Muscle layer of colon (tissue), 2 donors: ENCODE data around the gene FXYD4.
"Not testable (repeated sequence)": the region's sequence is repeated elsewhere in the genome, so short reads cannot be mapped to it uniquely, and the experiment has no call there.

Experiments
- H3K27ac ChIP-seq: one replicate; pipeline ENCODE4 v1.7.0; 2013; ENCODE audit warnings: low read depth, mild to moderate bottlenecking, low read length, moderate library complexity
- H3K27me3 ChIP-seq, 2 donors: one replicate each; pipeline ENCODE4 v1.7.0; 2013; ENCODE audit warnings: low read length in 2 of 2, mild to moderate bottlenecking in 2 of 2; ENCODE audit not compliant: insufficient read depth in 2 of 2, control insufficient read depth in 1 of 2
- H3K36me3 ChIP-seq: one replicate; pipeline ENCODE4 v1.7.0; 2013; ENCODE audit warnings: mild to moderate bottlenecking, low read length; ENCODE audit not compliant: insufficient read depth
- H3K4me1 ChIP-seq: one replicate; pipeline ENCODE4 v1.7.0; 2013; ENCODE audit warnings: mild to moderate bottlenecking, low read length; ENCODE audit not compliant: insufficient read depth
- H3K4me3 ChIP-seq, 2 donors: one replicate each; pipeline ENCODE4 v1.7.0; 2013; ENCODE audit warnings: low read length in 2 of 2, low read depth in 1 of 2, mild to moderate bottlenecking in 1 of 2, moderate library complexity in 1 of 2
- H3K9ac ChIP-seq: one replicate; pipeline ENCODE4 v1.7.0; 2013; ENCODE audit warnings: low read length
- H3K9me3 ChIP-seq: one replicate; pipeline ENCODE4 v1.7.0; 2013; ENCODE audit warnings: mild to moderate bottlenecking, low read length
- donor health status: abdominal sarcoma.
- donor health status: Adenocarcinoma of cecum.

Gene FXYD4

DNA sequence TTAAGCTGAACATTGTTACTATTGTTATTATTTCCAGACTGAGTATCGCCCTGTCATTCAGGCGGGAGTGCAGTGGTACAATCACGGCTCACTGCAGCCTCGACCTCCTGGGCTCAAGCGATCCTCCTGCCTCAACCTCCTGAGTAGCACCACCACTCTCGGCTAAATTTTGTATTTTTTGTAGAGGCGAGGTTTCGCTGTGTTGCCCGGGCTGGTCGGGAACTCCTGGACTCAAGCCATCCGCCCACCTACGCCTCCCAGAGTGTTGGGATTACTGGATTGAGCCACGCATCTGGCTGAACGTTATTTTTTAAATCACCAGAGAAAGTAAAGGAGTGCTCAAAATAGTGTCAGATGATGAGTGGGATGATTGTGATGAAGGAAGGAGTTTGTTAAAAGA lies 38.9 kb downstream of the FXYD4 start:
- Histone ChIP-seq H3K4me1 (peaks cover 20% of the 10 kb centered on the region), H3K9me3 (no peaks in the 10 kb centered on the region), H3K36me3 (no peaks in the 10 kb centered on the region), H3K9ac (no peak overlapping the region), H3K27ac (no peak overlapping the region), H3K4me3 (no peak overlapping the region), H3K27me3 (no peaks in the 10 kb centered on the region)

DNA sequence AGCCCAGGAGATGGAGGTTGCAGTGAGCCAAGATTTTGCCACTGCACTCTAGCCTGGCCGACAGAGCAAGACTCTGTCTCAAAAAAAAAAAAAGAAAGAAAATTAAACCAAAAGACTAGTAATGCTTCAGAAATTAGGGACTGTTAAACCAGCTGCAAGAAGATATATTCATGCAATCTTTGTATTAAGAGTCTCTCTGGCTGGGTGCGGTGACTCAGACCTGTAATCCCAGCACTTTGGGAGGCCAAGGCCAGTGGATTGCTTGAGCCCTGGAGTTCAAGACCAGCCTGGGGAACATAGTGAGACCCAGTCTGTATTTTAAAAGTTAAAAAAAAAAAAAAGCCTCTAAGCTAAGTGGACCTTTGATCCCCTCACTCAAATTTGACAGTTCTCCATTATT lies 40.1 kb downstream of the FXYD4 start:
- no peaks in the 10 kb centered on the region for H3K27me3 ChIP-seq
- no peaks in the 10 kb centered on the region for H3K9me3 ChIP-seq
- H3K27ac ChIP-seq: no peak overlapping the region

DNA sequence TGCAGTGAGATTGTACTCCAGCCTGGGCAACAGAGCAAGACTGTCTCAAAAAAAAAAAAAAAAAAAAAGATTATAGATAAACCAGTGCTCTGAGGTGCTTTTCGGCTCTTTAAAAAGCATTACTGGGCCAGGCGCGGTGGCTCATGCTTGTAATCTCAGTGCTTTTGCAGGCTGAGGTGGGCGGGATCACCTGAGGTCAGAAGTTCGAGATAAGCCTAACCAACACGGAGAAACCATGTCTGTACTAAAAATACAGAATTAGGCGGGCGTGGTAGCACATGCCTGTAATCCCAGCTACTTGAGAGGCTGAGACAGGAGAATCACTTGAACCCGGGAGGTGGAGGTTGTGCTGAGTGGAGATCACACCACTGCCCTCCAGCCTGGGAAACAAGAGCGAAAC lies 44.1 kb downstream of the FXYD4 start:
- Histone ChIP-seq H3K27ac (no peak overlapping the region), H3K4me3 (no peak overlapping the region), H3K27me3 (no peaks in the 10 kb centered on the region), H3K4me1 (peaks cover 6% of the 10 kb centered on the region), H3K9me3 (no peaks in the 10 kb centered on the region), H3K9ac (no peak overlapping the region), H3K36me3 (no peaks in the 10 kb centered on the region)

More for the DNA sequence above, 40.1 kb downstream of the FXYD4 start:
- Histone ChIP-seq H3K4me3 (no peak overlapping the region), H3K9ac (no peak overlapping the region), H3K36me3 (no peaks in the 10 kb centered on the region), H3K4me1 (peaks cover 8% of the 10 kb centered on the region)

DNA sequence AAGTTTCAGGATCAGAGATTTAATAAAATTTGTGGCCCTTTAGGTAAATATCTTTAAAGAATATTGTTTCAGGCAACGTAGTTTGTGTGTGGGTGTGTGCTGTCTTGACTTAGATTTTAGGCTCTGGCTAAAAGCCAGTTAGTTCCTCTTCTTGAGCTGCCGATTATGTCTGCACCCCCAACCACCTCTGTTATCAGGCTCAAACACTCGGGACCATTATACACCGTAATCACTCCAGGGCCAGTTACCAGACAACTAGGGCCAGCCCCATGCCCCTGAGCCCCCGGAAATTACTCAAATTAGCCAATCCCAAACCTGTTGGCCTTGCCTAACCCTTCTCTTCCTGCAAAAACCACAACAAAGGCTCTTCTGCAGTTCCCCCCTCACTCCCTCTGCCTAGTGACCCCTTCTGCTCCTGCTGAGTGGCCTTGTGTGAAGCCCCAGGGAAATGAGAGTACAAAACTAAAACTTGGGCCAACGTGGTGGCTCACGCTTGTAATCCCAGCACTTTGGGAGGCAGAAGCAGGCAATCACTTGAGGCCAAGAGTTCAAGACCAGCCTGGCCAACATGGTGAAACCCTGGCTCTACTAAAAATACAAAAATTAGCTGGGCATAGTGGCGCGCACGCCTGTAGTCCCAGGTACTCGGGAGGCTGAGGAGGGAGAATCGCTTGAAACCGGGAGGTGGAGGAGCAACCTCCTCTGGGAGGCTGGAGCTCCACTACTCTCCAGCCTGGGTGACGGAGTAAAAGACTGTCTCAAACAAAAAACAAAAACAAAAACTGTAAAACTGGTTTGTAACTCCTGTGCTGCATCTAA lies 46.7 kb downstream of the FXYD4 start:
- Histone ChIP-seq H3K27me3 (no peaks in the 10 kb centered on the region), H3K36me3 (no peaks in the 10 kb centered on the region), H3K9me3 (no peaks in the 10 kb centered on the region), H3K27ac (no peak overlapping the region), H3K4me3 (no peak overlapping the region), H3K4me1 (peaks cover 12% of the 10 kb centered on the region), H3K9ac (no peak overlapping the region)

DNA sequence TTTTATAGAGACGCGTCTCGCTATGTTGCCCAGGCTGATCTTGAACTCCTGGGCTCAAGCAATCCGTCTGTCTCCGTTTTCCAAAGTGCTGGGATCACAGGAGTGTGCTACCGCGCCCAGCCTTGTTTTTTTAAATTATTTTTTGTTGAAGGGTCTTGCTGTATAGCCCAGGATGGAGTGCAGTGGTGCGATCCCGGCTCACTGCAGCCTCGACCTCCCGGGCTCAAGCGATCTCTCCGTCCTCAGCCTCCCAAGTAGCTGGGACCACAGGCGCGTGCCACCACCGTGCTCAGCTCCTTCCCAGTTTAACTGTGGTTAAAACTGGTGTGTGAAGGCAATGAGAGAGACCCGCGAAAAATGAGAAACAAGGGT lies 48.5 kb downstream of the FXYD4 start:
- Histone ChIP-seq H3K27me3 (no peaks in the 10 kb centered on the region), H3K27ac (peak overlapping the region; percentile 93)

DNA sequence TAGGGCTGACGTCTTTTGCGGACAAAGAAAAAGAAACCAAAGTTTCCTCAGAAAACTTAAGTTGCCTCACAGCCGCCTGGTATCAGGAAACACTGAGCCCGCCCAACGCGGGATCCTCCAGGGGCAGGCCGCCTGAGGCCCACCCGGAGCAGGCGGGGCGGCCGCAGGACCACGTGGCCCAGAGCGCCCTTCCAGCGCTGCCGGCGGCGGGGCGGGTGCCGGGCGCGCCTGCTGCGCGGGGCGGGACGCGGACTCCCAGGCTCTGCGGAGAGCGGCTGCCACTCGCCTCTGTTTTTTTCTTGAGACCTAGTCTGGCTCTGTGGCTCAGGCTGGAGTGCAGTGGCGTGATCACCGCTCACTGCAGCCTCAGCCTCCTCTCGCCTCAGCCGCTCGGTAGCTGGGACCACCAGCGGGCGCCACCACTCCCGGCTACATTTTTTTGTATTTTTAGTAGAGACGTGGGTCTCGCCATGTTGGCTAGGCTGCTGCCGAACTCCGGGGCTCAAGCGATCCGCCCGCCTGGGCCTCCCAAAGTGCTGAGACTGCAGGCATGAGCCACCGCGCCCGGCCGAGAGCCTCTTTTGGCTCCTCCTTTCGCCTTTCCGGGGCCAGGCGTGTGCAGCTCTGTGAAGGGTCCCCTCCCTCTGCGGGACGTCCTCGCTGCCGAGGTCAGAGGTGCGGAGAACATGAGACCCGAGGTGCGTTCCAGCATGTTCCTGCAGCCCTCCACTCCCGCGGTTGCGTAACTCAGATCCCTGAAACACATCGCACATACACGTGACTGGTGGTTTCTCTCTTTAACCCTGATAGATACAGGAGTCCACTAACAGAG lies 49.1 kb downstream of the FXYD4 start:
- Histone ChIP-seq H3K4me3 (peak overlapping the region; percentile 41 to 68), H3K27me3 (no peaks in the 10 kb centered on the region), H3K4me1 (peaks cover 12% of the 10 kb centered on the region), H3K27ac (peak overlapping the region; percentile 93), H3K9me3 (no peaks in the 10 kb centered on the region), H3K36me3 (no peaks in the 10 kb centered on the region), H3K9ac (peak overlapping the region; percentile 86)

More for the DNA sequence above, 48.5 kb downstream of the FXYD4 start:
- Histone ChIP-seq H3K36me3 (no peaks in the 10 kb centered on the region), H3K9me3 (no peaks in the 10 kb centered on the region), H3K4me1 (peaks cover 12% of the 10 kb centered on the region), H3K4me3 (peak overlapping the region; percentile 41 to 68), H3K9ac (peak overlapping the region; percentile 86)

DNA sequence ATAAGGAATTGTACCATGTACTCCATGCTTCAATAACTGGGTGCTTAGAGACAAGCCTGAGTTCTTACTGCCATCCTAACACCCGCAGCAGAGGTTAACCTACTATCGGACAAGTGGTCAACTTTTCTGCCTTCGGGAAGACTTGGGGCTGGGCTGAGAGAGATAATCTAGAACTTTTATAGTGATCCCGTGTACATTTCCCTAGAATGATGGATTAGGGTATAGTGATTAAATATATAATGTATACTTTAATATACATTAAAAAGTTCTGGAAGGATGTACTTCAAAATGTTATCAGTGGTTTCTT lies 49.7 kb downstream of the FXYD4 start:
- Histone ChIP-seq H3K9ac (peak overlapping the region; percentile 84), H3K4me1 (peaks cover 12% of the 10 kb centered on the region), H3K4me3 (peak overlapping the region; percentile 38 to 68), H3K27ac (peak overlapping the region; percentile 93), H3K9me3 (no peaks in the 10 kb centered on the region), H3K36me3 (no peaks in the 10 kb centered on the region), H3K27me3 (no peaks in the 10 kb centered on the region)

DNA sequence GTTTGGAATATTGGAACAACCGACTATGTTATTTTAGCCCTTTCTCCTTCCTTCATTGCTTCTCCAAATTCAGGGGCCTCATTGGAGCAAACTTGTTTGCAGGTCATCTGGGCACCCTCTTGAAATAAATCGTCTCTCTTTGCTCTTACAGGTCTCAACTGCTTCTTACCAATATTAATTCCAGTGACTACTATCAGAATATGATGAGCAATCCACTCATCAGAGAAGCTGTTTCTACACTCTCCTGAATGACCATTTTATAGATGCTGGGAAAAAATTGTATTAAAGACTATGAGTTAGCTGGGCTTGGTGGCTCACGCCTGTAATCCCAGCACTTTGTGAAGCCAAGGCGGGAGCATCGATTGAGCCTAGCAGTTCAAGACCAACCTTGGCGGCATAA lies 50.1 kb downstream of the FXYD4 start:
- no peaks in the 10 kb centered on the region for H3K27me3 ChIP-seq
- no peaks in the 10 kb centered on the region for H3K36me3 ChIP-seq
- no peak overlapping the region for H3K4me3 ChIP-seq
- peaks cover 12% of the 10 kb centered on the region for H3K4me1 ChIP-seq
- no peaks in the 10 kb centered on the region for H3K9me3 ChIP-seq
- no peak overlapping the region for H3K9ac ChIP-seq
- peak overlapping the region; percentile 93 for H3K27ac ChIP-seq

DNA sequence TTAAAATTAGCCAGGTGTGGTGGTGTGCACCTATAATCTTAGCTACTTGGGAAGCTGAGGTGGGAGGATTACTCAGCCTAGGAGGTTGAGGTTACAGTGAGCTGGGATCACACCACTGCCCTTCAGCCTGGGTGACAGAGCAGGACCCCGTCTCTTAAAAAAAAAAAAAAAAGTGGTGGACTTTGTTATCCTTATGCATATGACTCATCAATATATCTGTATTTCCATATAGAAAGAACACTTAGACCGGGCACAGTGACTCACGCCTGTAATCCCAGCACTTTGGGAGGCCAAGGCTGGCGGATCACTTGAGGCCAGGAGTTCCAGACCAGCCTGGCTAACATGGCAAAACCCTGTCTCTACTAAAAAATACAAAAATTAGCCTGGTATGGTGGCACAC lies 50.5 kb downstream of the FXYD4 start:
- not testable (repeated sequence) for H3K27ac ChIP-seq, H3K4me3 ChIP-seq, H3K36me3 ChIP-seq, H3K9me3 ChIP-seq, H3K9ac ChIP-seq, H3K27me3 ChIP-seq
- H3K4me1 ChIP-seq: peaks cover 12% of the 10 kb centered on the region

DNA sequence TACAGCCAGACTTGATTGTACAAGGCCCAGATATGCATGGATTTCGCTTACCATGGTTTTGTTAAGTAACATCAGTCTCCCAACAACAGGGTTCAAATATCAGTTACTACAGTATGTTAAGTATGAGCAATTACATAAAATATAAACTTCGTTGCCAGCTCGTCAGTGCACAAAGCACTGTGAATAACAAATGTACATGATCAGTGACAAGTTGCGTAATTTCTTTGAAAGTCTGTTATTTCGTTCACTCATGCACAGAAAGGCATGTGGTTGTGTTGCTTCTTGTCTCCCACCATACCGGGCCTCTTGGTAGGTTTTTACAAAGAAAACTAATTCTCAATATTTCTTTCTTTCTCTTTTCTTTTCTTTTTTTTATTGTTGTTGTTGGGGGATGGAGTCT lies 53.0 kb downstream of the FXYD4 start:
- Histone ChIP-seq H3K4me3 (no peak overlapping the region), H3K27ac (no peak overlapping the region), H3K9ac (no peak overlapping the region), H3K9me3 (no peaks in the 10 kb centered on the region), H3K27me3 (no peaks in the 10 kb centered on the region), H3K36me3 (no peaks in the 10 kb centered on the region), H3K4me1 (peaks cover 12% of the 10 kb centered on the region)
